GM19397 (cell line): ENCODE data around the gene TPPP3.

ENCODE experiments used
- ATAC-seq: cut with Tn5 transposase; IDR thresholded peaks from one replicate; pipeline ENCODE4 v1.9.1; 2021; ENCODE audit warnings: mild to moderate bottlenecking, moderate library complexity; ENCODE audit not compliant: unreplicated experiment

Gene TPPP3

DNA sequence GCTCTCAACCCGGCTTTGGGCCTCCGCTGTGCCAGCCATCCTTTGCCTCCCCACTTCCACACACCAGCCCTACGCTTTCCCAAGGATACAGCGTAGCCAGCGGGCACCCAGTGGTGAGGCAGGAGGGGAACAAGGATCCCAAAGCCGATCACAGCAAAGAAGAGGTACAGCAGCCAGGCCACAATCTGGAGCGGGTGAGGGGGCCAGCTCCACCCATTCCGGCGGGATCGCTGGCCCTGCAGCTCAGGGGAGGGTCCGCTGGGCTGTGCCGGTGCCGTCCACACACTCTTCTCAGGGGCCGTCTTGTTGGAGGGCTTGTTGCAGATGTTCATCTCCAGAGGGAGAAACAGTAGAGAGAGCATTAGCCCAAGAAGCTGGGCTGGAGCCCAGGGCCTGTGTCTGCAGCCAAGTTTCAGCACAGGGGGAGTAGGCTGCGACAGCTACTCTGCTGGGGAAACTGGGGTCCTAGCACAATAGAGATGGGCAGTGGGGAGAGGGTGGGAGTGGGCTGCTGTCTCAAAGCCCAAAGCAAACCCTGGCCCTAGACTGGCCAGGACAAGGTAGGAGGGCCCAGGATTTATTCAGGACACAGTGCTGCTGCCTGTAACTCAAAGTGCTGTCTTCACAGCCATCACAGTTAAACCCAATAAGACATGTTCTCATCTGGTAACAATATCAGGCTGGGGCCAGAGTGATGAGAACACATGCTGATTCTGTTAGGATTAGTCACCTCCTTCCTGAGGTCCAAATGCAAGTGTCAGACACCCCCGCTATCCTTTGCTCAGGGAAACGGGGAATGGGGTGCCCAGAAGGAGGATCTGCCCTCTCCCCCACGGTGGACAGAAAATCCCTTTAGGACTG, 13.0 kb upstream of the TPPP3 start:
- ATAC-seq: no peak

GRCh38 chr16:67405336-67405735, 12.0 kb upstream of the TPPP3 start:
- ATAC-seq: no peak

DNA sequence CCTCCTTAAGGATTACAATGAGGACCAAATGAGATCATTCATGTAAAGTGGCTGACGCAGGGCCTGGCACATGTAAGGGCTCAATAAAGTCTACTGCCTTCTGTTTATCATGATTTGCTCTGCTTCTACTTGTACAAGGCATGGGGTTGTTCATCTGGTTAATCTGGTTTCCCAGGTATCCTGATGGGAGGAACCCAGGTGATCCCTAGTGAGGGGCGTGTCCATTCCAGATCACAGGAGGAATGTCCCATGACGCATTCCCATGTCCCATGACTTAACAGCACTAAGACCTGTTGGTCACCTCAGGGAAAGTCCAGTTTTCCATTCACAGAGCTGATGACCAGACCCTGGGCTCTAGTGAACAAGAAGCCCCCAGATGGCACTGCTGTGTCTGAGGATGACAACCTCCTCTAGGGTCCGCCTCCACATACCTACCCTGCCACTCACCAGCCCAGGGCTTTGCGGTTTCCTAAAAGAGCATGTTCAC, 11.5 kb upstream of the TPPP3 start:
- ATAC-seq: no peak

GRCh38 chr16:67403976-67404555, 10.8 kb upstream of the TPPP3 start:
- no peak for ATAC-seq

DNA sequence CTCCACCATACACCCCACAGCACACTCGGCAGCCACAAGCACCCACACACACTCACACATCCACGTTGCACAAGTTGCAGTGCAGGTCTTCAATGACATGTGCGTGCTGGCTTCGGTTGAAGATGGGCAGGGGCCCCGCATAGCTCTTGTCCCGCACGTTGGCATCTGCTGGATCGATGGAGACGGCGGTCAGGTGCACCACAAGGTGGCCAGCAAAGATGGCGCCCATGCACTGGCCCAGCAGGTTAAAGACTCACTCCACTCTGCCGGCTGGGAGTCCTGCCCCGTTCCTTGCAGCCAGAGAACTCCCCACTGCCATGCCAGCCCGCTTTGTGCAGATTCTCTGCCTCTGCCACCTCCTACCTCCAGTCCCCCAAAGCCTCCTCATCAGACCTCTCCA, 7.6 kb upstream of the TPPP3 start:
- no peak for ATAC-seq

GRCh38 chr16:67399749-67400704, 6.7 kb upstream of the TPPP3 start:
- no peak for ATAC-seq

GRCh38 chr16:67399218-67399733, 6.0 kb upstream of the TPPP3 start:
- ATAC-seq: no peak

DNA sequence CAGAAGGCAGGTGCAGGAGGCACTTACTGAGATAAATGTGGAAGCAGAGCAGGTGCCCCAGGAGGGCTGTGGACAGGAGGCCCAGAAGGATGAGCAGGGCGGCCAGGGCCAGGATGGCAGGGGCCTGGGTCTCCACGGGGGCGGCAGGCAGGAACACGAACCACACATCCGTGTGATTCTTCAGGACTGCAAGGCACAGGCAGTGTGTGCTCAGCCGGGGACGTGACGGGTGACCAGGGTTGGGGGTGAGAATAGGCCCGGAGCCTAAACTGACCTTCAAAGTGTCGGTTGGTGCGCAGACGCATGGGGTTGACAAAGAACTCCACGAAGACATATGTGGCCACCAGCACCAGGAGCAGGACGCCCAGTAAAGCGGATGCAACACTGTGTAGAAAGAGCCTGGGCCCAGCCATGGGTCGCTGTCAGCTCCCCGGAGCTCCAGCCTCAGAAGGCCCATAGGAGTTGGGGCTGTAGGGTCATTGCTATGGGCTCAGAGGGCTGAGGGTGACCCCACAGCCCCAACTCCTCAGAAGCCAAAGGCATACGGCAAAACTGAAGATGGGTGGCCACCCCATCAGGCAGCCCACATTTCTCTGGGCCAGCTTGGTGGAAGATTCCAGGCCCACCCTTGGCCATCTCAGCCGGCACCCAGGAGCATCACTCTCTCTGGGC, 5.4 kb upstream of the TPPP3 start:
- ATAC-seq: no peak

- ATAC-seq: no peak
Observed at GRCh38 chr16:67397812-67398545, 4.7 kb upstream of the TPPP3 start.

- no peak for ATAC-seq
Observed at GRCh38 chr16:67397036-67397801, 3.9 kb upstream of the TPPP3 start.

- ATAC-seq: no peak
Observed at GRCh38 chr16:67396159-67397035, 3.1 kb upstream of the TPPP3 start.

DNA sequence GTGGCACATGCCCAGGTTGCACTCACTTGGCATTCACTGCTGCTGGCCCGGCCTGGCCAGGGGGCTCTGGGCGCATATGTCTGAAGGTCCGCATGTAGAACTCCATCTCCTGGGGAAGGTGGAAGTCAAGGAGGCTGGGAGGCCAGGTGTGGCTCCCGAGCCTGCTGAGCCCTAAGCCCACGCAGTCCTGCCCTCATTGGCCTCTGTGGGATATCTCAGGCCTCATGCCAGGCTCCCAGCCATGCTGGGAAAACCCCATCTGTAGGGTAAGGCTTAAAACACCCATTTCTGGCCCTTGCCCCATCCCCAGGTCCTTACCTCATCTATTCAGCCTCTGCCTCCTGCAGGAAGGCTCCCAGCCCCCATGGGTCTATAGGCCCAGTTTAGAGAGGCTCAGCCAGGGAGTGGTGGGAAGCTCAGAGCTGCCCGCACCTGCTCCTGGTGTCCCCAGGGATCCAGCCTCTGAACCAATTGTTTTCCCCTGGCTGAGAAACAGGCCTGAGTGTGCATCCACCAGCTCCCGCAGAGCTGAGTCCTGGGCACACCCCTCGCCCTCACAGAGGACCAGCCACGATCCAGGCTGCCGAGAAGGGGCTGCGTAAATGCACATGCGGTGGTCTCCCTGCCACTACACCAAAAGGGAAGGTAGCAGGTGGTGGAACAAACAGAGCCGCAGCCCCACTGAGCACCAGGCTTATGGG, 2.3 kb upstream of the TPPP3 start:
- no peak for ATAC-seq

DNA sequence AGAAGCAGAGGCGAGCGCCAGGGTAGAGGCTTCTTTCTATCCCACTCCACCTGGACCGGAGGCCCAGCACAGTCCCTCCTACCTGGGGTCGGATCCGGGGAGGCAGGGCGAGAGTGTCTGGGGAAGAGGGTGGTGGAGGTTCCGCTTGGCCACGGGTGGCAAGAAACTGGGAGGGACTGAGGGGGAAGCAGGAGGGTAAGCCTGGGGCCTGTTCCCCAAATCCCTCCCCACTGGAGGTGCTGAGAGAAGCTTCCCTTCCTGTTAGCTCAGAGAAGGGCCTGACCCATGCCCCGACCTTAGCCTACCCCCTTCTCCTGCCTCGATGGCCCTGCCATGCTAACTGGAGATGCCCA, 1.8 kb upstream of the TPPP3 start:
- ATAC-seq: no peak

GRCh38 chr16:67394155-67395104, 1.1 kb upstream of the TPPP3 start:
- no peak for ATAC-seq

DNA sequence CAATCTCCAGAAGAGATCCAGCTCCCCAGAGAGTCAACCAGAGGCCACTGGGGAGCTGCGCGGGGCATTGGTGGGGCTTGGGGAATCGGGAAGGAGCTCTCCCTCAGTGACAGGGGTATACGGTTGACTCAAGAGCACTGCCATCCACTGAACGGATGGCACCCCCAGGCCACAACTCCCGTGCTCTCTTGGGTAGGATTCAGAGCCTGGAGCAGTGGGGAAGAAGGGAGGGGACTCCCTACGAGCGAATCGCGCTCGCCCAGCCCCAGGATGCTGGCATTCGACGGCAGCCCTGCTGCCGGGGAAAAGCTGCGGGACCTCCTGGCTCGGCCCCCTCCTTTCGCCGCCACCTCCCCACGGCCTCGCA, 473 bp upstream of the TPPP3 start:
- no peak for ATAC-seq

DNA sequence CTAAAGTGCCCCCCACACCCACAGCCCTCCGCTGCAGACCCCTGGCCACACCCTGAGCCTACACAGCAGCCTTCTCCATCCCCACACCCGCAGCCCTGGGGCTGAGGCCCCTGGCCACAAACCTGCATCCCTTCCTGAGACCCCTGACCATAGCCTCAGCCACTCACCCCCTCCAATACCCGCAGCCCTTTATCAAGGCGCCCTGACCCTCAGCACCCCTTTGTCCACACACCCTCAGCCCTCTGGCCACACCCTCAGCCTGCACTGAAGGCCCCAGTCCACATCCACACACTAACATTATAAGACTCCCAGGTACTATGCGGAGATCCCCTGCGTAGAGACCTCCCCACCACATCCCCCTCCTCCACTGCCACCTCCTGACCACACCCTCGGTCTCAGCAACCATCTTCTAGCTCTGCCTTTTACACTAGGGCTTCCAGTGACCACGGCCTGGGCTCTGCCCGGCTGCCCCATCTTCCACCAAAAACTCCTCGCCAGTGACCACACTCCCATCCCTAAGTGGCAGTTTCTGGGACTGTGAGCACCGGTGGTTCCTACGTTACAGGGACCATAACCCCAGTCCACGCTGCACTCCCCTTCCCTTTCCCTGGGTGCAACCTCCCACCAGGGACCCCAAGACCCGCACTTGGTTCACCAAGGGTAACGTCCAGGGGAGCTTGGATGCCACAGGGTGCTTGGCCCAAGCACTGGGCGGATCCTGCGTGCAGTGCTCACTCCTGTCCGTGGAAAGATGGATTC, 818 bp downstream of the TPPP3 start:
- no peak for ATAC-seq
